Esophagus mucosa (tissue), 1 donor: ENCODE measurements around the gene COG5. TPM values are rescaled to one million over a fixed set of nuclear protein-coding genes. Genes with fewer than 3 reads are reported as not detected.
A peak's percentile ranks its signal among the peaks of the same experiment; 100 is the strongest.

ENCODE experiments used
- ATAC-seq: fragments of 200-7000 bp; cut with Tn5 transposase; one replicate; pipeline ENCODE4 v1.9.1; 2020
- total RNA-seq: library from RNA; stranded (reverse); gene quantifications from one replicate; pipeline ENCODE4 v1.2.4, GENCODE V29; 2023
- donor health status: DM: yes; HTN: yes; CAD: no.

COG5 gene
- total RNA-seq, 1 donor from 2014 or later, result 20.9 TPM

- ATAC-seq, result no peak
Observed at GRCh38 chr7:107505362-107505761, 58.4 kb downstream of the COG5 start.

GRCh38 chr7:107503687-107504086 lies 60.0 kb downstream of the COG5 start:
- ATAC-seq, result no peak

- no peak for ATAC-seq
Observed at GRCh38 chr7:107502797-107503196, 60.9 kb downstream of the COG5 start.

GRCh38 chr7:107502154-107502553 lies 61.6 kb downstream of the COG5 start:
- ATAC-seq, result no peak

GRCh38 chr7:107501593-107501992 lies 62.1 kb downstream of the COG5 start:
- ATAC-seq, result no peak

- ATAC-seq, result no peak
Observed at GRCh38 chr7:107499731-107500130, 64.0 kb downstream of the COG5 start.

- no peak for ATAC-seq
Observed at GRCh38 chr7:107495516-107495915, 68.2 kb downstream of the COG5 start.

- no peak for ATAC-seq
Observed at GRCh38 chr7:107494884-107495283, 68.8 kb downstream of the COG5 start.

- peak; percentile 42 for ATAC-seq
Observed at GRCh38 chr7:107494315-107494751, 69.4 kb downstream of the COG5 start.

GRCh38 chr7:107492875-107493274 lies 70.8 kb downstream of the COG5 start:
- no peak for ATAC-seq

GRCh38 chr7:107486041-107486440 lies 77.7 kb downstream of the COG5 start:
- ATAC-seq, result no peak

- ATAC-seq, result no peak
Observed at GRCh38 chr7:107482571-107482970, 81.1 kb downstream of the COG5 start.

GRCh38 chr7:107480932-107481331 lies 82.8 kb downstream of the COG5 start:
- no peak for ATAC-seq

GRCh38 chr7:107479303-107479702 lies 84.4 kb downstream of the COG5 start:
- no peak for ATAC-seq

GRCh38 chr7:107474104-107474521 lies 89.6 kb downstream of the COG5 start:
- no peak for ATAC-seq

GRCh38 chr7:107472116-107472515 lies 91.6 kb downstream of the COG5 start:
- no peak for ATAC-seq

GRCh38 chr7:107471292-107472070 lies 92.2 kb downstream of the COG5 start:
- no peak for ATAC-seq

GRCh38 chr7:107469929-107470328 lies 93.8 kb downstream of the COG5 start, which contains the start of gene GPR22:
Gene GPR22, plus strand, starts transcription at chr7:107470057. Its CDS starts 4,004 bp downstream, at chr7:107474061.
- ATAC-seq, result no peak

GRCh38 chr7:107468824-107469223 lies 94.9 kb downstream of the COG5 start:
- ATAC-seq, result no peak

GRCh38 chr7:107467972-107468371 lies 95.7 kb downstream of the COG5 start:
- no peak for ATAC-seq

- ATAC-seq, result no peak
Observed at GRCh38 chr7:107464666-107465226, 99.0 kb downstream of the COG5 start.

GRCh38 chr7:107463139-107464078 lies 100.3 kb downstream of the COG5 start:
- peak; percentile 88 for ATAC-seq

GRCh38 chr7:107461938-107462533 lies 101.7 kb downstream of the COG5 start:
- ATAC-seq, result no peak
